Transverse colon (tissue), 4 donors: ENCODE data around the gene EXD3. TPM values are rescaled to one million over a fixed set of nuclear protein-coding genes. Genes with fewer than 3 reads are reported as not detected.

Source experiments
- DNase-seq: peaks from one replicate; pipeline ENCODE4 v3.0.0-alpha.2; 2019
- H3K27ac ChIP-seq, 4 donors: fragments of 200-600 bp; sonication (generic); 2 replicates each; pipeline ENCODE4 v1.5.1; 2016 to 2018; ENCODE audit warnings: inconsistent platforms in 4 of 4
- H3K27me3 ChIP-seq: fragments of 200-600 bp; sonication (generic); 2 replicates; pipeline ENCODE4 v1.5.1; 2017; ENCODE audit warnings: inconsistent platforms
- H3K36me3 ChIP-seq, 4 donors: fragments of 200-600 bp; sonication (generic); 2 replicates each; pipeline ENCODE4 v1.5.1; 2017 to 2019; ENCODE audit warnings: inconsistent platforms in 4 of 4
- H3K4me1 ChIP-seq, 4 donors: fragments of 200-600 bp; sonication (generic); 2 replicates each; pipeline ENCODE4 v1.5.1; 2017 to 2020; ENCODE audit warnings: inconsistent platforms in 4 of 4
- H3K4me3 ChIP-seq, 4 donors: fragments of 200-600 bp; sonication (generic); 1 replicate in 1 of 4; 2 replicates in 3 of 4; pipeline versions ENCODE4 v1.5.1 to v1.6.1; 2017 to 2019; ENCODE audit warnings: inconsistent platforms in 4 of 4
- H3K9me3 ChIP-seq, 2 donors: fragments of 200-600 bp; sonication (generic); 2 replicates each; pipeline ENCODE4 v1.5.1; 2017 to 2019; ENCODE audit warnings: inconsistent platforms in 2 of 2
- CTCF ChIP-seq, 5 experiments: fragments of 200-600 bp in 3 of 5; fragments of 450-650 bp in 2 of 5; sonication (generic) in 3 of 5; IDR thresholded peaks; 1 replicate in 2 of 5; 2 replicates in 3 of 5; pipeline ENCODE4 v1.5.1; 2016 to 2017; ENCODE audit warnings: antibody characterized with exemption in 5 of 5, inconsistent platforms in 3 of 5, mild to moderate bottlenecking in 2 of 5, moderate library complexity in 1 of 5
- EP300 ChIP-seq: sonication (generic); formaldehyde crosslinking; IDR thresholded peaks from one replicate; pipeline ENCODE4 v1.6.1; 2017; ENCODE audit warnings: antibody characterized with exemption, low read depth
- POLR2A ChIP-seq: fragments of 450-650 bp; IDR thresholded peaks from one replicate; pipeline ENCODE4 v1.6.1; 2016; ENCODE audit warnings: antibody characterized with exemption, mild to moderate bottlenecking, moderate library complexity
- POLR2AphosphoS5 ChIP-seq, 3 donors: sonication (generic); formaldehyde crosslinking; IDR thresholded peaks; one replicate each; pipeline ENCODE4 v1.6.1; 2016; ENCODE audit warnings: antibody characterized with exemption in 3 of 3
- WGBS, 2 donors: methylation state at CpG; one replicate each; pipeline ENCODE4 v1.1.5; 2018; ENCODE audit warnings: low coverage in 1 of 2; 5-methylcytosine and 5-hydroxymethylcytosine counted together
- in situ Hi-C, 4 donors: fragments of 200-750 bp; cut with MboI; loops; one replicate each; pipeline versions ENCODE4 v1.15.0 to v1.15.1; 2017; ENCODE audit warnings: low sequenced_read_pairs in 3 of 4, low pct_ligation_motif_present in 1 of 4, low pct_unique_long_range_greater_than_20kb in 1 of 4
- intact Hi-C: fragments of 100-400 bp; cut with DNase I; formaldehyde crosslinking; loops from one replicate; pipeline ENCODE4 v1.15.1; 2023; ENCODE audit warnings: low total_unique reads
- total RNA-seq, 4 donors: library from RNA; depleted of rRNA; stranded (reverse); fragments of >200 nt; gene quantifications; one replicate each; pipeline ENCODE4 v1.1.0, GENCODE V29; 2016

Gene EXD3
- total RNA-seq, 4 donors from 2014 or later = 47.6 to 228 (median 74.2) TPM

- no peak overlapping the region for H3K27ac ChIP-seq
- H3K4me3 ChIP-seq = no peak overlapping the region
- in situ Hi-C loops = no loop called here
- H3K36me3 ChIP-seq = peaks cover 0 to 28% (median 8%) of the 10 kb centered on the region in 4 donors
- H3K27me3 ChIP-seq = no peaks in the 10 kb centered on the region
- 20 to 90% methylated on average over 1 to 34 of the region's 34 CpGs for WGBS, 2 donors
- peaks cover 13 to 24% (median 22%) of the 10 kb centered on the region in 4 donors for H3K4me1 ChIP-seq
- TF ChIP-seq EP300 (no peak), CTCF (IDR thresholded peaks at IDR 0.05) (no peak), POLR2A (no peak), POLR2AphosphoS5 (IDR thresholded peaks at IDR 0.05) (no peak)
- H3K9me3 ChIP-seq = no peaks in the 10 kb centered on the region
- no peak for DNase-seq
- intact Hi-C loops = no loop called here
These were observed 156.1 kb downstream of the EXD3 start for GRCh38 chr9:137266585-137267453.

- peaks cover 0 to 28% (median 8%) of the 10 kb centered on the region in 4 donors for H3K36me3 ChIP-seq
- no peak for DNase-seq
- H3K27ac ChIP-seq = no peak overlapping the region
- intact Hi-C loops (no loop called here), in situ Hi-C loops (no loop called here)
- no peak overlapping the region for H3K4me3 ChIP-seq
- H3K4me1 ChIP-seq = peaks cover 13 to 24% (median 22%) of the 10 kb centered on the region in 4 donors
- TF ChIP-seq POLR2AphosphoS5 (IDR thresholded peaks at IDR 0.05) (no peak), EP300 (no peak), CTCF (IDR thresholded peaks at IDR 0.05) (no peak), POLR2A (no peak)
- H3K9me3 ChIP-seq = no peaks in the 10 kb centered on the region
- H3K27me3 ChIP-seq = no peaks in the 10 kb centered on the region
- WGBS, 2 donors = 93% methylated on average over 14 of the region's 15 CpGs; no CpG with 5 or more reads in 1 of the 2 donors
These were observed 156.8 kb downstream of the EXD3 start for GRCh38 chr9:137266162-137266527.

GRCh38 chr9:137265496-137266161, 157.3 kb downstream of the EXD3 start:
- in situ Hi-C loops = no loop called here
- DNase-seq = no peak
- intact Hi-C loops = no loop called here
- H3K36me3 ChIP-seq = peaks cover 0 to 28% (median 8%) of the 10 kb centered on the region in 4 donors
- no peaks in the 10 kb centered on the region for H3K27me3 ChIP-seq
- no peaks in the 10 kb centered on the region for H3K9me3 ChIP-seq
- H3K27ac ChIP-seq = no peak overlapping the region
- 91% methylated on average over 29 of the region's 29 CpGs; no CpG with 5 or more reads in 1 of the 2 donors for WGBS, 2 donors
- TF ChIP-seq EP300 = no peak
- TF ChIP-seq POLR2AphosphoS5 (IDR thresholded peaks at IDR 0.05) = no peak
- no peak for TF ChIP-seq POLR2A
- TF ChIP-seq CTCF (IDR thresholded peaks at IDR 0.05) = no peak
- peaks cover 13 to 24% (median 22%) of the 10 kb centered on the region in 4 donors for H3K4me1 ChIP-seq
- no peak overlapping the region for H3K4me3 ChIP-seq

GRCh38 chr9:137264067-137264466, 158.9 kb downstream of the EXD3 start:
- Histone ChIP-seq H3K27ac (no peak overlapping the region), H3K9me3 (no peaks in the 10 kb centered on the region), H3K27me3 (no peaks in the 10 kb centered on the region), H3K4me3 (no peak overlapping the region), H3K4me1 (peaks cover 6 to 15% (median 14%) of the 10 kb centered on the region in 4 donors), H3K36me3 (peaks cover 0 to 31% (median 8%) of the 10 kb centered on the region in 4 donors)
- intact Hi-C loops = no loop called here
- in situ Hi-C loops = no loop called here
- no peak for TF ChIP-seq POLR2AphosphoS5 (IDR thresholded peaks at IDR 0.05)
- TF ChIP-seq POLR2A = no peak
- TF ChIP-seq EP300 = no peak
- no peak for TF ChIP-seq CTCF (IDR thresholded peaks at IDR 0.05)
- WGBS, 2 donors = 94 to 98% methylated on average over 9 to 22 of the region's 22 CpGs
- DNase-seq = no peak
